Activated T-cell treated with anti-CD3 and anti-CD28 coated beads, Interleukin-2, amount 50 U/mL, for 72 hours (primary cell): ENCODE results near the gene SBK1. TPM values are rescaled to one million over a fixed set of nuclear protein-coding genes. Genes with fewer than 3 reads are reported as not detected.
"Not testable (repeated sequence)": the region's sequence is repeated elsewhere in the genome, so short reads cannot be mapped to it uniquely, and the experiment has no call there.

ENCODE experiments used
- ATAC-seq, 2 donors: fragments of 150-1000 bp; cut with Tn5 transposase; replicated peaks in 1 of 2; 2 replicates each; pipeline ENCODE4 v1.10.0; 2021; ENCODE audit warnings: moderate library complexity in 2 of 2, mild to moderate bottlenecking in 1 of 2
- DNase-seq, 2 donors: peaks; one replicate each; pipeline ENCODE4 v3.0.0; 2021 to 2022; ENCODE audit warnings: mixed read lengths in 1 of 2
- H3K27ac Mint-ChIP-seq: one replicate; pipeline ENCODE4 v1.8.0; 2022; ENCODE audit warnings: mild to moderate bottlenecking, moderate library complexity, mixed read lengths
- H3K27me3 Mint-ChIP-seq: one replicate; pipeline ENCODE4 v1.8.0; 2022; ENCODE audit warnings: low read depth, mixed read lengths
- H3K36me3 Mint-ChIP-seq, 2 donors: one replicate each; pipeline ENCODE4 v1.8.0; 2022; ENCODE audit warnings: mixed read lengths in 2 of 2, mild to moderate bottlenecking in 1 of 2; ENCODE audit not compliant: insufficient read depth in 2 of 2
- H3K4me1 Mint-ChIP-seq: one replicate; pipeline ENCODE4 v1.8.0; 2022; ENCODE audit warnings: low read depth, mixed read lengths
- H3K4me3 Mint-ChIP-seq, 2 donors: one replicate each; pipeline ENCODE4 v1.8.0; 2022; ENCODE audit warnings: mild to moderate bottlenecking in 2 of 2, mixed read lengths in 2 of 2, moderate library complexity in 2 of 2
- H3K9me3 Mint-ChIP-seq, 2 donors: one replicate each; pipeline ENCODE4 v1.8.0; 2022; ENCODE audit warnings: mixed read lengths in 2 of 2
- total RNA-seq, 2 donors: library from RNA; stranded (reverse); gene quantifications; one replicate each; pipeline ENCODE4 v1.2.3, GENCODE V29; 2022

The SBK1 gene
- total RNA-seq = 1 to 10 TPM; 6.2 to 7.0 TPM

- Mint-ChIP-seq H3K9me3 (no peaks in the 10 kb centered on the region), H3K27me3 (no peaks in the 10 kb centered on the region), H3K36me3 (no peaks in the 10 kb centered on the region), H3K4me3 (peak within 1 kb of the TSS; percentile 88 to 89), H3K27ac (peak within 1 kb of the TSS; percentile 21), H3K4me1 (peaks cover 46% of the 10 kb centered on the region)
- DNase-seq (peak; percentile 87 to 91), ATAC-seq (peak; percentile 96 to 97)
Observed at GRCh38 chr16:28291651-28292626, at the start of gene SBK1. Gene SBK1 (plus strand): TSS chr16:28292525. CDS start chr16:28317392, 24,867 bp downstream.

DNA sequence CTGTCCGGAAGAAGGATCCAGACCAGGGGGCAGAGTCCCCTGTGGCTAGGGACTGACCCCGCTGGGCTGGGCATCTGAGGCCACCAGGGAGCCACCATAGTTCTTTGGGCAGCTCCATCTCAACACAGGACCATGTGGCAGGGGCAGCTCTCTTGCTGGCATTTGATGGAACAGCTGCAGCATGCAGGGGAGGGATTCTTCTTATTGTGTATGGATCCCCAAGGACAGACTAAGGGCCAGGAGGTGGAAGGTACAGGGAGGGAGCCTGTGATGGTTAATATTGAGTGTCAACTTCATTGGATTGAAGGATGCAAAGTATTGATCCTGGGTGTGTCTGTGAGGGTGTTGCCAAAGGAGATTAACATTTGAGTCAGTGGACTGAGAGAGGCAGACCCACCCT lies 42.8 kb upstream of the SBK1 start:
- not testable (repeated sequence) for H3K27ac Mint-ChIP-seq, DNase-seq, H3K9me3 Mint-ChIP-seq, H3K4me1 Mint-ChIP-seq, H3K27me3 Mint-ChIP-seq, H3K36me3 Mint-ChIP-seq, H3K4me3 Mint-ChIP-seq, ATAC-seq

DNA sequence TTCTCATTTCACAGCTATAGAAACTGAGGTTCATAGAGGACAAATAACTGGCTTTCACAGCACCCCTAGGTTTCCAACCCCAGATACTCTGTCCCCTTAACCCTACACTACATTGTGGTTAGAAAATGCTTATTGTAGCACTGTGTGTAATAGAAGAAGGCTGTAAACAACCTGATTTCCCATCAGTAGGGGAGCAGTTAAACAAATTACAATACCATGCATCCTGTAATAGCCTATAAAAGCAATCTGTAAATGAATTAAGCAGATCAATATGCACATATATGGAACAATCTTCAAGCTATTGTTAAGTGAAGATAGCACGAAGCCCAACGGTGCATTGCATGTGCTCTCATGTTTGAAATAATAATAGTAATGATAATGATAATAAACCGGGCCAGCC lies 41.3 kb upstream of the SBK1 start:
- no peak overlapping the region for H3K4me3 Mint-ChIP-seq
- no peak for DNase-seq
- no peak overlapping the region for H3K27ac Mint-ChIP-seq
- H3K27me3 Mint-ChIP-seq = no peaks in the 10 kb centered on the region
- ATAC-seq = no peak
- H3K36me3 Mint-ChIP-seq = peaks cover 0 to 2% of the 10 kb centered on the region in 2 donors
- H3K4me1 Mint-ChIP-seq = no peaks in the 10 kb centered on the region
- H3K9me3 Mint-ChIP-seq = peaks cover 2 to 4% of the 10 kb centered on the region in 2 donors

- no peak for DNase-seq
- Mint-ChIP-seq H3K27ac (no peak overlapping the region), H3K4me1 (no peaks in the 10 kb centered on the region), H3K36me3 (peaks cover 0 to 2% of the 10 kb centered on the region in 2 donors), H3K4me3 (no peak overlapping the region), H3K9me3 (peaks cover 2 to 4% of the 10 kb centered on the region in 2 donors), H3K27me3 (no peaks in the 10 kb centered on the region)
- no peak for ATAC-seq
Observed at GRCh38 chr16:28254158-28254557, 38.2 kb upstream of the SBK1 start.

DNA sequence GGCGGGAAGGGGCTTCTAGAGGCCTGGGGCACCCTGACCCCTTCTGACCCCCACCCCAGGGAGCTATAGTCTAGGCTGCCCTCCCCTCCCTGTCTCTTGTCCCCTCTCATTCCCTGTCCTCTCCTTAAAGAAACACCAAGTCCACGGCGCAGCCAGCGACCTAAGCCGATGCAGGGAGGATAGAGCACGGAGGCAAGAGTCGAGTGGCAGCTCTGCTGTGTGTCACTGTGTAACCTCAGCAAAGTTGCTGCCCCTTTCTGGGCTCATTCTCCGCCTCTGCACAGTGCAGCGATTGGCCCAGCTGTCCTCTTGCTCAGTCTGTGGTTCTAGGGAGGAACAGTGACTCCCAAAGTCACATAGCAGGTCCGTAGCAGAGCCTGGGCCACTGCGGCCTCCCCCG lies 36.5 kb upstream of the SBK1 start:
- no peak for ATAC-seq
- no peak for DNase-seq
- peaks cover 8% of the 10 kb centered on the region for H3K4me1 Mint-ChIP-seq
- no peak overlapping the region for H3K4me3 Mint-ChIP-seq
- peaks cover 0 to 2% of the 10 kb centered on the region in 2 donors for H3K36me3 Mint-ChIP-seq
- no peaks in the 10 kb centered on the region for H3K27me3 Mint-ChIP-seq
- peaks cover 2 to 4% of the 10 kb centered on the region in 2 donors for H3K9me3 Mint-ChIP-seq
- no peak overlapping the region for H3K27ac Mint-ChIP-seq

- H3K9me3 Mint-ChIP-seq = peaks cover 2 to 4% of the 10 kb centered on the region in 2 donors
- H3K4me3 Mint-ChIP-seq = no peak overlapping the region
- DNase-seq (no peak), ATAC-seq (no peak)
- peaks cover 0 to 2% of the 10 kb centered on the region in 2 donors for H3K36me3 Mint-ChIP-seq
- H3K4me1 Mint-ChIP-seq = peaks cover 8% of the 10 kb centered on the region
- H3K27me3 Mint-ChIP-seq = no peaks in the 10 kb centered on the region
- H3K27ac Mint-ChIP-seq = no peak overlapping the region
Observed at GRCh38 chr16:28257256-28257655, 35.1 kb upstream of the SBK1 start.

- no peak for ATAC-seq
- H3K4me3 Mint-ChIP-seq = no peak overlapping the region
- H3K27ac Mint-ChIP-seq = no peak overlapping the region
- no peak for DNase-seq
- peaks cover 6% of the 10 kb centered on the region for H3K27me3 Mint-ChIP-seq
- no peaks in the 10 kb centered on the region for H3K9me3 Mint-ChIP-seq
- H3K4me1 Mint-ChIP-seq = peaks cover 8% of the 10 kb centered on the region
- no peaks in the 10 kb centered on the region for H3K36me3 Mint-ChIP-seq
Observed at GRCh38 chr16:28258567-28258966, 33.8 kb upstream of the SBK1 start.

DNA sequence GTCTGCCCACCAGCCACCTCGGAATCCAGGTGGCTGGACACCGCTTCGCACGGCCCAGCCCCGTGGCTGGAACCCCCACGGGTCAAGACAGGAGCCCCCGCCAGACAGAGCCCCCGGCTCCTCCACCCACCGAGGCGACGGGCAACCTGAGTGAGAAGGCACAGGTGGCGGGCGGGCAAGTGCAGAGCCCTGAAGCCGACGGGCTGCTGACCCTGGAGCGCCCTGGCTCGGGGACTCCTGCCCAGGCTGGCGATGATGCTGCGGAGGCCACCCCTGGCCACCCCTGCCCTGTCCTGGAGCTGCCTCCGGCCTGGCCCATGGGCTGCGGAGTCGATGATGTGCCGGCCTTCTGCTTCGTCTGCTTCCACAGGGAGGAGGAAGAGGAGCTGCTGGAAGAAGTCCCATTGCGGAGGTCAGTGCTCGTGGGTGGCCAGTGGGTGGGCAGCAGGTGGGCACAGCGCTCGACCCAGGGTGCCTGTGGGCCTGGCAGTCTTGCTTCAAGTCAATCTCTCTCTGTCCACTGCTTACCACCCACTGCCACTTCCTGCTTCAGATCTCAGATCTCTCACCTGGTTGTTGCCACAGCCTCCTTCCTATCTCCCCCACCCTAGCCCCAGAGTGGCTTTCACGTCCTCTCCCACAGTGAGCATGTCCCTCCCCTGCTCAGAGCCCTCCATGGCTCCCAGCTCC lies 33.1 kb upstream of the SBK1 start:
- no peaks in the 10 kb centered on the region for H3K36me3 Mint-ChIP-seq
- DNase-seq = no peak
- H3K27ac Mint-ChIP-seq = no peak overlapping the region
- peaks cover 12% of the 10 kb centered on the region for H3K27me3 Mint-ChIP-seq
- H3K4me1 Mint-ChIP-seq = peaks cover 8% of the 10 kb centered on the region
- H3K4me3 Mint-ChIP-seq = no peak overlapping the region
- no peak for ATAC-seq
- no peaks in the 10 kb centered on the region for H3K9me3 Mint-ChIP-seq

- H3K27ac Mint-ChIP-seq = no peak overlapping the region
- no peaks in the 10 kb centered on the region for H3K9me3 Mint-ChIP-seq
Observed at GRCh38 chr16:28259781-28260150, 32.6 kb upstream of the SBK1 start.

GRCh38 chr16:28260193-28260592 lies 32.1 kb upstream of the SBK1 start:
- Mint-ChIP-seq H3K36me3 (no peaks in the 10 kb centered on the region), H3K4me1 (peaks cover 15% of the 10 kb centered on the region), H3K9me3 (no peaks in the 10 kb centered on the region), H3K27me3 (peaks cover 19% of the 10 kb centered on the region), H3K4me3 (no peak overlapping the region), H3K27ac (no peak overlapping the region)
- no peak for DNase-seq
- ATAC-seq = no peak

More at GRCh38 chr16:28259781-28260150, 32.6 kb upstream of the SBK1 start:
- Mint-ChIP-seq H3K36me3 (no peaks in the 10 kb centered on the region), H3K4me3 (no peak overlapping the region), H3K27me3 (peaks cover 18% of the 10 kb centered on the region), H3K4me1 (peaks cover 12% of the 10 kb centered on the region)
- ATAC-seq (no peak), DNase-seq (no peak)

- H3K4me1 Mint-ChIP-seq = peaks cover 21% of the 10 kb centered on the region
- no peak overlapping the region for H3K4me3 Mint-ChIP-seq
- H3K27ac Mint-ChIP-seq = no peak overlapping the region
- H3K27me3 Mint-ChIP-seq = peaks cover 19% of the 10 kb centered on the region
- no peaks in the 10 kb centered on the region for H3K36me3 Mint-ChIP-seq
- ATAC-seq = no peak
- DNase-seq = no peak
- no peaks in the 10 kb centered on the region for H3K9me3 Mint-ChIP-seq
Observed at GRCh38 chr16:28261942-28262341, 30.4 kb upstream of the SBK1 start.

DNA sequence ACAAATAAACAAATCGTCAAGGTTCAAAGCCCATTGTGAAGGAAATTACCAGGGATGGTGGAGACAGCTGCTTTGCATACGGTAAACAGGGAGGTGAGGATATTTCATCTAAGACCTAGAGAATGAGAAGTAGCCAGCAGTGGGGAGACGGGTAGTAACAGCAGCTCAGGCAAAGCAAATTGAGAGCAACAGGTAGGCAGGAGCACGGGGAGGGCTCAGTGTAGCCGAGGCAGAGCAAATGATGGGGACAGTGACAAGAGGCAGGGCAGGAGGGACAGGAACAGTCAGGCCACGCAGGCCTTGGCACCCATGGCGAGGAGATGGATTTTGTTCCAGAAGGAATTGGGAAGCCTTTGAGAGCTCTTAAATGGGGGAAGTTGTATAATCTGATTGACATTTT lies 29.0 kb upstream of the SBK1 start:
- H3K4me3 Mint-ChIP-seq = no peak overlapping the region
- peaks cover 19% of the 10 kb centered on the region for H3K27me3 Mint-ChIP-seq
- DNase-seq (no peak), ATAC-seq (no peak)
- peaks cover 21% of the 10 kb centered on the region for H3K4me1 Mint-ChIP-seq
- no peak overlapping the region for H3K27ac Mint-ChIP-seq
- H3K36me3 Mint-ChIP-seq = no peaks in the 10 kb centered on the region
- no peaks in the 10 kb centered on the region for H3K9me3 Mint-ChIP-seq

DNA sequence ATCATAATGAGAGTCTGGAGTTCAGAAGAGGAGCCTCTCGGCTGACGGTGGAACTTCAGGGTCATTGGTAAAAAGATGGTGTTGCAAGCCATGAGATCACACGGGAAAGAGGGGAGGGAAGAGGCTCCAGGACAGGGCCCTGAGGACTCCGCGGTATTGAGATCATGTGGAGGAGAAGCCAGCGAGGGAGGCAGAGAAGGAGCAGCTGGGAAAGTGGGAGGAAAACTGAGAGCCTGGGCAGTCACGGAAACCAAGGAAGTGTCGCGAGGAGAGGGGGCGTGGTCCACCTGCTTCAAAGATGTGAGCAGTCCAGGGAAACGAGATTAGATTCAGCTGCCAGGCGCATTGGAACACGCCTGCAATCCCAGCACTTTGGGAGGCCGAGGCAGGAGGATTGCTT lies 27.7 kb upstream of the SBK1 start:
- Mint-ChIP-seq H3K27ac (no peak overlapping the region), H3K4me1 (peaks cover 16% of the 10 kb centered on the region), H3K36me3 (no peaks in the 10 kb centered on the region), H3K27me3 (peaks cover 19% of the 10 kb centered on the region), H3K4me3 (no peak overlapping the region), H3K9me3 (no peaks in the 10 kb centered on the region)
- DNase-seq (no peak), ATAC-seq (no peak)
